G401.6 (cell line): Measurements from ENCODE around the gene ANG.
"Not testable (repeated sequence)": the region's sequence is repeated elsewhere in the genome, so short reads cannot be mapped to it uniquely, and the experiment has no call there.

Source experiments
- FAIRE-seq: peaks from 2 replicates; lab custom pipeline; 2012; peaks lifted over from hg19 to GRCh38; lab: Jason Lieb, UNC

Gene ANG

DNA sequence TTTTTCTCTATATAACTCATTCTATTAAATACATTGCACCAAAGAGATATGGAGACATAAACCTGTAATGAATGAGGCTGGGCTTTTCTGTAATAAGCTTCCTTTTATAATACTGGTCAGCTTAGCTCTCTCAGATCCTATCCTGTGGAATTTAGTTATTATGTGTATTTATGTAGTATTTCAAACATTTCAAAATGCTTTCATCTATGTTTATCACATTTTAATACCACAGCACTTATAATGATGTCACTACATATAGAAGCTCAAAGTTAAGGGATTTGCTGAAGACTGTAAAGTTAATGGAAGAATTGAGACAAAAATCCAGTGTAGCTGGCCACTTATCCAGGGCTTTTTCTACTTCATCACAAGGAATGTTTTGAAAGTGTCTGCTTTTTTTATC lies 11.4 kb downstream of the ANG start:
- no peak for FAIRE-seq

DNA sequence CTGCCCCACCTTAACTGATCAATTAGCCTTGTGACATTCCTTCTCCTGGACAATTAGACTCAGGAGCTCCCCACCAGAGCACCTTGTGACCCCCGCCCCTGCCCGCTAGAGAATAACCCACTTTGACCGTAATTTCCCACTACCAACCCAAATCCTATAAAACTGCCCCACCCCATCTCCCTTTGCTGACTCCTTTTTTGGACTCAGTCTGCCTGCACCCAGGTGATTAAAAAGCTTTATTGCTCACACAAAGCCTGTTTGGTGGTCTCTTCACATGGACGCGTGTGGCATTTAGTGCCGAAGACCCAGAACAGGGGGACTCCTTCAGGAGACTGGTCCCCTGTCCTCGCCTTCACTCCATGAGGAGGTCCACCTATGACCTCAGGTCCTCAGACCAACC lies 12.4 kb downstream of the ANG start:
- FAIRE-seq: not testable (repeated sequence)

DNA sequence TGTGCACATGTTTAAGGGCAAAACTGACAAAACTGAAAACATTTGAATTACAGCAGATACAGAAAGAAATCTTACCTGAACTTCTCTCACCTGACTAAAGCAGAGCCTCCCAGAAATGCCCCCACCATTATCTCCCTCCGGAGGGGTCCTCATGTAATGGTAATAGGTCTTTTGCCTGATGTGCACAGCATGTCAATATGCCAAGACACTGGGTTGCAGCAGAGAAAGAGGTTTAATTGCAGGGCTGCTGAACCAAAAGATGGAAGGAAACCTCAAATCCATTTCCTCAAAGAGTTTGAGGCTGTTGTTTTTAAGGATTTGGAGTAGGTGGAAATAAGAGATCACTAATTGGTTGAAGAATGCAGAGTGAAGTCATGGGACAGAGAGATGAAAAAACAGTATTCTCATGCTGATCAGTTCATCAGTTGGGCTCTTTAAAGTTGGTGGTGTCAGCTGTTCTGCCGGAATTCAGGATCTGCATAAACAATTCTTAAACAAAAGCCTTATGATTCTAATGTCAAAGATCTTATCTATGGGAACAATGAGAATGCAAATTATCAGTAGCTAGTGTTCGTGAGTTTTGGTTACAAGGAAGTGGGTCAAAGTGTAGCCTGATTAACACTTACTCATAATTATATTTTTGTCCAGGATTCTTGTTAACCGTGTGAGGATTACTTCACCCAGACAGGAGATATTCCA lies 18.2 kb downstream of the ANG start:
- FAIRE-seq: no peak

DNA sequence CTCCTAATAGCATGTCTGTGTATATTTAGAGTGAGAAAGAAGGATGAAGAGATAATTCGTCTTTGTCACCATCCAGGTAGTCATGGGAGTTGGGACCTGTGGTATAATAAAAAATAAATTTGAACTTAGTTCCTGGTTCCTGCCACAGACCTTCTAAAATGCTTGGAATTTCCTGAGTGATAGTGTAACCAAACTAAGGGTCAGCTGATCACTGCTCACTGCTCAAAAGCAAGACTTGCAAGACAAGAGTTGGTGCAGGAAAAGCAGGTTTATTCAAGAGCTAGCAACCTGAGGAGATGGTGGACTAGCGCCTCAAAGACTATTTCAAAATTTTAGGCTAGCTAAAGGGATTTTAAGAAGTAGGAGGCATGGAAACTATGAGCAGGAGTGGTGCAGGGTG lies 19.1 kb downstream of the ANG start:
- no peak for FAIRE-seq

DNA sequence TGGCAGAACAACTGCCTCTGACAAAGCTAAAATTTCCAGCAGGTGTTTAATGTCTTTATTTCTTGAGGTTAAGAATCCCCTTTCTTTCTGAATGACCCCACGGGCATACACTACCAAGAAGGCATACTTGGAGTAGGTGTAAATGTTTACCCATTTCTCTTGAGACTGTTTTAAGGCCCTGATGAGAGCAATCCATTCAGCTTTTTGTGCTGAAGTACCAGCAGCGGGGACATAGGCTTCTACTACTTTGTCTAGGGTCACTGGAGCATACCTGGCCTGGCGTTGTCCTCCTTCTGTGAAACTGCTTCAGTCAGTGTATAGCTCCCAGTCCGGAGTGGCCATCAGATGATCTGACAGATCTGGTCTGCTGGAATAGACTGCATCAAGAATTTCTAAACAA lies 22.7 kb downstream of the ANG start:
- FAIRE-seq: no peak

- FAIRE-seq: no peak
Measured at GRCh38 chr14:20711685-20712084, 23.1 kb downstream of the ANG start.

DNA sequence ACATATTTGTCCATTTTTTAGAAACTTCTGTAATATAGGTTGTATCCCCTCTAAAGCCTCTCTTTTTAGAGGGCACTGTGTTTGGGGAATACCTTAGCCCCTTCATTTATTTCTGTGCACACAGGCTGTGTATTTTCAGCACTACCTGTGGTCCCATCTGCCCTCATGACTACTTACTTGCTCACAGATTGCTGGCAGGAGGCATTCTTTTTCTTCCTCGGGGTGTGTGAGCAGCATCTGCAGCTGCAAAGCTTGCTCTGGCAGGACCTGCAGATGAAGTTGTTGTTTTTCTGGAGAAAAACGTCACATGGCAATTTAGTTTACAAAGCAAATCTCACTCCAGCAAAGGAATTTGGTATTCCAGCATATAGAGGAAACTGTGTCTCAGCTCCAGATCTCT lies 24.3 kb downstream of the ANG start:
- no peak for FAIRE-seq

DNA sequence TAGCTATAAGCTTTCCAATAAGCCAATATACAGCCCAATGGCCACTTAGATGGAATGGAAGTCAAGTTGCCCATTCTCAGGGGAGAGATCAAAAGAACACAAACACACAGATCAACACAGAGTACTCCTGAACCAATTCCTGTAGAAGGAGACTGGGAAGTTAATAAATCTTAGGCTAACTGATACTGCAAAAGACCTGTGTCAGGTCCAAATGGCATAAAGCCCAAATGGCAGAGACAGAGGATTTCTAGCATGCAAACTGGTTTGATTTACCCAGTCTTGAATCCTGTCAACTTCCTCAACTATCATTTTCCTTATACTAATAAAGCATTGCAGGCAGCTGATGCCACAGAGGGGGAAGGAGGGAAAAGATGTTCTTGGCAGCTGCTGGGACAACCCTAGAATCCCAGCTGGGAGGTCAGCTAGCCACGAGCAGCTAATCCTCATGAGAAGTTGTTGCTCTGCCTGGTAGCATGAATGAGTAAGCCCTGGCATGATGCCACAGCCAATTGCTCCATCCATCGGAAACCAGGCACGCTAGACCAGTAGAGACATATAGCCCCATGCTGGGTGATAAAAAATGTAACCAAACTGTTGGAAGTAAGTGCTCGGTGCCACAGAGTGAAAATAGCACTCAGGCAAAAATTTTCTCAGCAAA lies 26.2 kb downstream of the ANG start:
- no peak for FAIRE-seq

- FAIRE-seq: no peak
Measured at GRCh38 chr14:20719777-20720176, 31.2 kb downstream of the ANG start.

DNA sequence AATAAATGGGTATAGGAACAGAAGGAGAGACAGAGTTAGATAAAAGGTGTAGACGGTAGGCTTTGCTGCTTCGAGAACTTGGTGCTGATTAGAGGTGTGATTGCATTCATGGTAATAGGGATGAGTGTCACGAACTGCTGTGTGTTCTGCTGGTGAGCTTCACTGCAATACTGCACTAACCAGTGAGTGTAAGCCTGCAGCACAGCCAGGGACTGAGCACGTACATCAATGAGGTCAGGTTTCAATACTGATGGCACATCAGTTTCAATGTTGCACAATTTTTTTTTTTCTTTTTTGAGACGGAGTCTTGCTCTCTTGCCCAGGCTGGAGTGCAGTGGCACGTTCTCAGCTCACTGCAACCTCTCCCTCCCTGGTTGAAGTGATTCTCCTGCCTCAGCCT lies 32.2 kb downstream of the ANG start:
- no peak for FAIRE-seq

- no peak for FAIRE-seq
Measured at GRCh38 chr14:20722016-20722415, 33.5 kb downstream of the ANG start.

DNA sequence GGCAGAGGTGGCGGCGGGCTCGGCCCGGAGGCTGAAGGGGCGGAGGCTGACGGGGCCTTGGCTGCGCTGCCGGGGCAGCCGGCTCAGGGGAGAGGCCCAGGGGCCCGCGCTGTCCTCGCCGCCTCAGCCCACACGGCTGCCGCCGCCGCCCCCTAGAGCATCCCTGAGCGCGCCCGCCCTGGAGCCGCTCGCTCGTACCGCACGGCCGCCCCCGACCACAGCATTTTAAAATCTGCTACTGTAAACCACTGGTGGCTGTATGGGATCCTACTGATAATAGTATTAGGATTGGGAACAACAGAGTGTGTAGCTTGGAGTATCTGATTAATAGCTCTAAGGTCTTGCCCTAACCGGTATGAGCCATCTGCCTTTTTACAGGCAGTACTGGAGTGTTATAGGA lies 34.9 kb downstream of the ANG start:
- FAIRE-seq: no peak

GRCh38 chr14:20726121-20726520 lies 37.6 kb downstream of the ANG start:
- FAIRE-seq: not testable (repeated sequence)

DNA sequence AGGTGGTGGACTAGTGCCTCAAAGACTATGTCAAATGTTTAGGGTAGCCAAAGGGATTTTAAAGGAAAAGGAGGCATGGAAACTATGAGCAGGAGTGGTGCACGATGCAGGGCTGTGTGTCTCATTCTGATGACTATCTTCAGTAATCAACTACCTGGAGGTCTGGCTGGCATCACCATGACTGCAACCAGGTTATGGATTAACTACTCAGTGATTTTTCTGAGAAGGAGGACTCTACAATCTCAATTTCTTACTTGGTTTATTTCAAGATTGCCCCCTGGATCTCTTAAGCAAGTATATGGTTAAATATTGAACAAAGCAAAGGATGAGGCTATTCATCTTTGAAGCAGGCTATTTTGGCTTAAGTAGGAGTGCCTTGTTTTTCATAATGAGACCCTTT lies 38.0 kb downstream of the ANG start:
- FAIRE-seq: no peak

DNA sequence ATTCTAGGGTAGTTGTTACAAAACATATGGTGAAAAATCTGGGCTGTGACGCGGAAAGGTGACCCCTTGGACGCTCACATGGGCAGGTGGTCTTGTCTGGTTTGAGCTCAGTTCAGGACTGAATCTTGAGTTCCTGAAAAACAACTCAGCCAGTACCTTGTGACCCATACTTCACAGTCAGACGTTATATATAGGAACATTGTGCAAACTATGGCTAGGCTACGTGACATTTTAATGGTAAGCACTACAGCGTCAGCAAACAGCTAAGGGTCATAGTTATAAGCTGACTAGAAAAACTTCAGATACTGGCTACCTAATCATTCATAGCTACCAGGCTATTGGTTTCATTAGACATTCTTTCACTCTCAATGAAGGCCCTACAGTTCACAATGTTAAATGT lies 42.3 kb downstream of the ANG start:
- no peak for FAIRE-seq

- no peak for FAIRE-seq
Measured at GRCh38 chr14:20732477-20732876, 43.9 kb downstream of the ANG start.

- no peak for FAIRE-seq
Measured at GRCh38 chr14:20732979-20733635, 44.5 kb downstream of the ANG start.

GRCh38 chr14:20733684-20734429 lies 45.3 kb downstream of the ANG start:
- no peak for FAIRE-seq

DNA sequence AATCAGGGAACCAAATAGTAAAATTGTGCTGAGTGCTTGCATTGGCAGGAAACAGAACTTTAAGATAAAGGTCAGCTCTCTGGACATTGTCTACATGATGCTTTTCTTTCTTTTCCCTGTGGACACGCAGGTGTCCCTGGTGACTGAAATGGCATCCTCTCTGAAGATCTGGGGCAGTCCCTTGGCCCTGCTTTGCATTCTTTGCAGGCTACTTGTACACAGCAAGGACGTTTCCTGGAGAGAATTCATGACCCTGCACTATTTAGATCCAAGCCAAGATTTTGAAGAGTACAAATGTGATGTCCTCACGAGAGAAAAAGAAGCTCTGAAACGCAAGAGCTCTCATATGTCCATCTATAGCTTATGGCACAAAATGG lies 45.9 kb downstream of the ANG start:
- FAIRE-seq: no peak

DNA sequence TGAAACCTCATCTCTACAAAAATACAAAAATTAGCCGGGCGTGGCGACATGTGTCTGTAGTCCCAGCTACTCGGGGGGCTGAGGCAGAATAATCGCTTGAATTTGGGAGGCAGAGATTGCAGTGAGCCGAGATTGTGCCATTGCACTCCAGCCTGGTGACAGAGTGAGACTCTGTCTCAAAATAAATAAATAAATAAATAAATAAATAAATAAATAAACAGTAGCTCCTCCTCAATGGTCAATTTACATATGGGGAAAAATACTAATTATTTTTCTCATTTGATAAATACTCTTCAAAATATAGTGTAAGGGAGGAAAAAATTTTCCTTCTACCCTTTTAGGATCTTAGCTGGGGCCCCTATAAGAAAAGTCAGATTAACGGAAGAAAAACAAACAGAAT lies 49.7 kb downstream of the ANG start:
- not testable (repeated sequence) for FAIRE-seq

DNA sequence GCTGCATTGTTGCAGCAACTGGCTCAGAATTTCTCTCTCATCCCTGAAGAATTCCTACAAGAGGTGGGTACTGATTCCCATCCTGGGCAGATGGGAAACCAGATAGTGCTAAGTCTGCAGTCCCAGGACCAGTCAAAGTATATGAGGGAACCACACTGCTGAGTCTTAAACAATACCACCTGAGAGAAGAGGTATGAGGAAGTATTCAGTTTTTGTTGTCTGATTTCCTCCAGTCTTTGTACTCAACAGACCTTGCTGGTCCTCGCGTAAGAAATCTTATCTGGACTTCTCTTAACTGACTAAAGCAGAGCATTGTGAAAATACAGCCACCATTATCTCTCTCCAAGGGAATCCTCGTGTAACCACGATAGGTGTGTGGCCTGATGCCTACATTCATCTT lies 53.6 kb downstream of the ANG start:
- no peak for FAIRE-seq

- no peak for FAIRE-seq
Measured at GRCh38 chr14:20743556-20743955, 55.0 kb downstream of the ANG start.
